HG02884 (cell line): ENCODE measurements around the gene RARRES2.
"Not testable (repeated sequence)": the region's sequence is repeated elsewhere in the genome, so short reads cannot be mapped to it uniquely, and the experiment has no call there.

Experiments
- ATAC-seq: cut with Tn5 transposase; IDR thresholded peaks from one replicate; pipeline ENCODE4 v1.9.1; 2021; ENCODE audit warnings: mild to moderate bottlenecking, moderate library complexity; ENCODE audit not compliant: unreplicated experiment

The RARRES2 gene

DNA sequence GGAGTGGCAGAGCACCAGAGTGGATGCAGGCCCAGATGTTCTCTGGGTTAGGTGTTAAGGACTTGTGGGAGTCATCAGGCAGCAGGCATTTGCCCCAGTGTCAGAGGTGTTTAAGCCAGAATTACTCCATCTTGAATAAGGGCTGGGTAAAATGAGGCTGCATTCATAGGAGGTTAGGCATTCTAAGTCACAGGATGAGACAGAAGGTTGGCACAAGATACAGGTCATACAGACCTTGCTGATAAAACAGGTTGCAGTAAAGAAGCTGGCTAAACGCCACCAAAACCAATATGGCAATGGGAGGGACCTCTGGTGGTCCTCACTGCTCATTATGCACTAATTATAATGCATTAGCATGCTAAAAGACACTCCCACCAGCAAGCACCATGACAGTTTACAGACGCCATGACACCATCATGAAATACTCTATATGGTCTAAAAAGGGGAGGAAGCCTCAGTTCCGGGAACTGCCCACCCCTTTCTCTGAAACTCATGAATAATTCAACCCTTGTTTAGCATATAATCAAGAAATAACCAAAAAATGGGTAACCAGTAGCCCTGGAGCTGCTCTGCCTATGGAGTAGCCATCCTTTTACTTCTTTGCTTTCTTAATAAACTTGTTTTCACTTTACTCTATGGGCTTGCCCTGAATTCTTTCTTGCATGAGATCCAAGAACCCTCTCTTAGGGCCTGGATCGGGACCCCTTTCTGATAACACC is 19.2 kb downstream of the RARRES2 start:
- ATAC-seq, result no peak

DNA sequence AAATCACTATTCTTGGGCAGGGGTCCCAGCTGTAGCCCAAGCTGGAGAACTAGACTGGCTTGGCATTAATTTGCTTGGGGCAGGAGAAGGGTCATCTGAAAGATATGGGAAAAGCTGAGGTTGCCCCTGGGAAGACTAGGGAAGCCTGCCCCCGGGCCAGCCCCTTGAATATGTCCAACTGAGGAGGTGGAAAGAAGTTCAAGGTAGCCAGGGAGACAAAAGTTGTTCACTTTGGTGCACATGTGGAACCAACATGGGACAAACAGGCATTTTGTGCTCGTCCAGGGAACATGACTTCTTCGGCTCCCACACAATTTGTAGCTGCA is 19.7 kb downstream of the RARRES2 start:
- no peak for ATAC-seq

DNA sequence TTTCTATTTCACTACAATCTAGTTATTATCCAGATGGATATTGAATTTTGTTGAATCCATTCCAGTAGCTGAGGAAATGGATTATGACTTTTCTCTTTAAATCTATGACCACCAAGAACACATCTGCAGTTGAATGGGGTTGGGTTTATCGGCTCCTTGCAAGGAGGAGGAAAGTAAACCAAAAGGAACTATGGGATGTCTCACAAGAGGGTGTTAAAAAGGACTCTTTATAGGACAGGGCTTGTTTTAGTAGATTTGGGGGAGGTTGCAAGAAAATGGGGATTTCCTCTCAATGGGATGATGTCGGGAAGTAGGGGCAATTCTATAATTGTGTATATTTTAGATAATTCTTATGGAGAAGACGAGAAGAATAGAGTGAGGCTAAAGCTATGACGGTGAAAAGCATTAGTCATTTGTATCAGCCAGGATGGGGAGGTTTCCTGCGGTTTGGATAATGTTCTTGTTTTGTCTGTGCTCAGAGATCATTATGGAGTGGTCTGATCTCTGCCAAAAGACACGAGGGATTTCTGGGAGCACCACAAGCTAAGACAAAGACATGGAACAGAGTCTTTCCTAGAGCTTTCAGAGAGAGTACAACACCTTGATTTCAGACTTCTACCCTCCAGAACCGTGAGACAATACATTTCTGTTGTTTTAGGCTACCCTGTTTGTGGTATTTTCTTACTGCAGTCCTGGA is 23.5 kb downstream of the RARRES2 start:
- ATAC-seq, result no peak

DNA sequence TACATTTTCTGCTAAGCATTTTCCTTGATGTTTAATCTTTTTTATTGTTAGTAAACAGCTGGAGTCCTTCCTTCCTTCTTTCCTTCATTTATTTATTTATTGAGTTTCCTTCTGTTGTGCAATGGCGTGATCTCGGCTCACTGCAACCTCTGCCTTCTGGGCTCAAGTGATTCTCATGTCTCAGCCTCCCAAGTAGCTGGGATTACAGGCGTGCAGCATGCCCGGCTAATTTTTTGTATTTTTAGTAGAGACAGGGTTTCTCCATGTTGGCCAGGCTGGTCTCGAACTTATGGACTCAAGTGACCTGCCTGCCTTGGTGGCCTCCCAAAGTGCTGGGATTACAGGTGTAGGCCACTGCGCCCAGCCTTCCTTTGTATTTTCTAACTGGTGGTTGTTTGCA is 24.4 kb downstream of the RARRES2 start:
- ATAC-seq, result not testable (repeated sequence)

DNA sequence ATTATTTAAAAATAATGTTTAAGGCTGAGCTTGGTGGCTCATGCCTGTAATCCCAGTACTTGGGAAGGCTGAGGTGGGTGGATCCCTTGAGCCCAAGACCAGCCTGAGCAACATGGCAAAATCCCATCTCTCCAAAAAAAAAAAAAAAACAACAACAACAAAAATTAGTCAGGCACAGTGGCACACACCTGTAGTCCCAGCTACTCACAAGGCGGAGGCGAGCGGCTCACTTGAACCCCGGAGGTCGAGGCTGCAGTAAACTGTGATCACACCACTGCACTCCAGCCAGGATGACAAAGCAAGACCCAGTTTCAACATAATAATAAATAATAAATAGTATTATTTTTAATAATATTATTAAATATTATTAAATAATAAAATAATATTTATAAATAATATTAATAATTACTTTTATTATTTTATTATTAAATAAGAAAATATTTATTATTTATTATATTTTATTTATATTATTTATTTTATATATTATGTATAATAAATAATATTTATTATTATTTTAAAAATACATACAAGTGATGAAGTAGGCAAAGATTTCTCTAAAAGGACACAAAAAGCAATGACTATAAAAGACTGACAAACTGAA is 26.7 kb downstream of the RARRES2 start:
- no peak for ATAC-seq

DNA sequence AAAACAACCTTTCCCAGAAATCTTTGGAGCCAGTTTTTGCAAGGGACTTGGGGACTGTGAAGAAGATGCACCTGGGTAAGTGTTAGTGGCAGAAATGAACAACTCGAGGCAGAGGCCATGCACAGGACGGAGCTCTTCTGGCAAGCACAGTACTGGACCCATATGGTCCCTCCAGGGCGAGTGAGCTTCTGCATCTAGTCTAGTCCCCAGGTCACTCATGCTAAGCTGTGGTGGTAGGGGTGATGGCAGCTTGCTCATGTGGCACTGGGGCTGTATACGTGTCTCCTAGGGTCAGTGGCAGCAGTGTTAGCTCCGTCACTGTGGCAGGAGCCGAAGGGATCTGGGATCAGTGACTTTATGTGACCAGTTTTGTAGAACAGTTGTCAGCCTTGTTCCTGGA is 27.6 kb downstream of the RARRES2 start:
- no peak for ATAC-seq

DNA sequence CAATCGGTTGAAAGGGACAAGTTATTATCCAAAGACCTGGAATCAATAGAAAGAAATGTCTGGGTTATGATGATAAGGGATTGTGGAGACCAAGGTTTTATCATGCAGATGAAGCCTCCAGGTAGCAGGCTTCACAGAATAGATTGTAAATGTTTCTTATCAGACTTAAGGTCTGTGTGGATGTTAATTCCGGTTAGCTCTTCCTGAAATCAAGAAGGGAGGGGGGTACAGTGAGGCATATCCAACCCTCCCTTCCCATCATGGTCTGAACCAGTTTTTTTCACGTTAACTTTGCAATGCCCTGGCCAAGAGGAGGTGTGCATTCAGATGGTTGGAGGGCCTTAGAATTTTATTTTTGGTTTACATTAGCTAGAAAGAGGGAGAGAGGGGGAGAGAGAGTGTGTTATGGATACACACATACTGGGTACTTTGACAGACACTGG is 28.0 kb downstream of the RARRES2 start:
- ATAC-seq, result no peak

DNA sequence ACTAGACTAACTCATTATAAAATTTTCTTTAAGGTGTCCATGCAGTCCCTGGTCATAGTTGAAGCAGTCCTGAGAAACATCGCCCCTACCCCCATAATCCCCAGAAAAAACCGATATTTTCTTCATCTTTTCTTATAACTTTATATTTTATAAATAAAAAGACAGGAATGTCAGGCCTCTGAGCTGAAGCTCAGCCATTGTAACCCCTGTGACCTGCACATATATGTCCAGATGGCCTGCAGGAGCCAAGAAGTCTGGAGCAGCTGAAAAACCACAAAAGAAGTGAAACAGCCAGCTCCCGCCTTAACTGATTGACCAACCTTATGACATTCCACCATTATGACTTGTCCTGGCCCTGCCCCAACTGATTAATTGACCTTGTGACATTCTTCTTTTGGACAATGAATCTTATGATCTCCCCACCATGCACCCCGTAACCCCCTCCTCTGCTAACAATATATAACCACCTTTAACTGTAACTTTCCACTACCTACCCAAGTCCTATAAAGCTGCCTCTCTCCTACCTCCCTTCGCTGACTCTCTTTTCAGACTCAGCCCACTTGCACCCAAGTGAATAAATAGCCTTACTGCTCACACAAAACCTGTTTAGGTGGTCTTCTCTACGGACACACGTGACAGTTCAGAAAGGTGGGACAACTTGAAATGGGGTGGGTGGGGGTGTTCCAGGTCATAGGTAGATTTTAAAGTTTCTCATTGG is 28.6 kb downstream of the RARRES2 start:
- not testable (repeated sequence) for ATAC-seq

DNA sequence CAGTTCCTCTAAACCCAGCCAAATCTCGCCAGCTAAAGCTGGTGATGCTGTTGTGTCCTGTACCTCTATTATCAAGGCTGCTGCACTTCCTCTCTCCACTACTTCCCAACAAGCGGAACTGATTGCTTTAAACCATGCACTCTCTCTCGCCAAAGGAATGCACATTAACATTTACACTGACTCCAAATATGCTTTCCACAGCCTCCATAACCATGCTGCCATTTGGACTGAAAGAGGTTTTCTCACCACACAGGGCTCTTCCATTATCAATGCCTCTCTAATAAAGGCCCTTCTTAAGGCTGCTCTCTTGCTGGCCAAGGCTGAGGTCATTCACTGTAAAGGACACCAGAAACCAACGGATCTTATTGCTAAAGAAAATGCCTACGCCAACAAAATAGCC is 29.7 kb downstream of the RARRES2 start:
- no peak for ATAC-seq

DNA sequence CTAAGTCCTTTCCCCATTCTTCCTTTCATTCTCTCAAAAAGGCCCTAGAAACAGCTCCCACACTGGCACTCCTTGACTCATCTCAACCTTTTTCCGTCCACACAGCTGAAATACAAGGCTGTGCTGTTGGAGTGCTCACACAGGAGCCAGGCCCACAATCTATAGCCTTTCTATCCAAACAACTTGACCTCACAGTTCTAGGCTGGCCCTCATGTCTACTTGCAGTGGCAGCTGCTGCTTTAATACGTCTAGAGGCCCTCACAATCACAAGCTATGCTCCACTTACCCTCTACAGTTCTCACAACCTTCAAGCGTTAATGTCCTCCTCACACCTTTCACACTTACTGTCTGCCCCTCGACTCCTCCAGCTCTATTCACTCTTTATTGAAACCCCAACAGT is 30.3 kb downstream of the RARRES2 start:
- no peak for ATAC-seq

DNA sequence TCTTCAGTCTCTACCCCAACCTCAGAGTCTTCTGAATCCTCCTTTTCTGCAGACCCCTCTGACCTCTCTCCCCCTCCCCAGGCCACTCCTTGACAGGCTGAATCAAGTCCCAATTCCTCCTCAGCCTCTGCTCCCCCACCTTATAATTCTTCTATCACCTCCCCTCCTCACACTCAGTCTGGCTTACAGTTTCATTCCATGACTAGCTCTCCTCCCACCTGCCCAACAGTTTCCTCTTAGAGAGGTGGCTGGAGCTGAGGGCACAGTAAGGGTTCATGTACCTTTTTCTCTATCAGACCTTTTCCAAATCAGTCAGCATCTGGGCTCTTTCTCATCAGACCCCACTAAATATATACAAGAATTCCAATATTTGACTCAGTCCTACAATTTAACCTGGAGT is 32.9 kb downstream of the RARRES2 start:
- ATAC-seq, result no peak

DNA sequence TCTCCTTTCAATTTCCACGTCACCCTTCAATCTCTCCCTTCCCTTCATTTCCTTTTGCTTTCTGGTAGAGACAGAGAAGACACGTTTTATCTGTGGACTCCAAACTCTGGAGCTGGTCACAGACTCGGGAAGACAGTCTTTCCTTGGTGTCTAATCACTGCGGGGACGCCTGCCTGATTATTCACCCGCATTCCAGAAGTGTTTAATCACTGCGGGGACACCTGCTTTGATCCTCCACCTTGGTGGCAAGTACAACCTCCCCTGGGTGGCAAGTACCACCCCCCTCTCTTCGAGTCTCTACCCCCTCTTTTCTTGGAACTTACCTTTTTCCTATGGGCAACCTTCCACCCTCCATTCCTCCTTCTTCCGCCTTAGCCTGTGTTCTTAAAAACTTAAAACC is 33.5 kb downstream of the RARRES2 start:
- no peak for ATAC-seq

DNA sequence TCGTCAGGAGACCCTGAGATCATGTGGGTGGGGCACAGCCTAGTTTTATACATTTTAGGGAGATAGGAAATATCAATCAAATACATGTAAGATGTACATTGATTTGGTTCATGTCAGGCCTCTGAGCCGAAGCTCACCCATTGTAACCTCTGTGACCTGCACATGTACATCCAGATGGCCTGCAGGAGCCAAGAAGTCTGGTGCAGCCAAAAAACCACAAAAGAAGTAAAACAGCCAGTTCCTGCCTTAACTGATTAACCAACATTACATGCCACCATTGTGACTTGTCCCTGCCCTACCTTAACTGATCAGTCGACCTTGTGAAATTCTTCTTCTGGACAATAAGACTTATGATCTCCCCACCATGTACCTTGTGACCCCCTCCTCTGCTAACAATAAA is 34.3 kb downstream of the RARRES2 start:
- no peak for ATAC-seq

DNA sequence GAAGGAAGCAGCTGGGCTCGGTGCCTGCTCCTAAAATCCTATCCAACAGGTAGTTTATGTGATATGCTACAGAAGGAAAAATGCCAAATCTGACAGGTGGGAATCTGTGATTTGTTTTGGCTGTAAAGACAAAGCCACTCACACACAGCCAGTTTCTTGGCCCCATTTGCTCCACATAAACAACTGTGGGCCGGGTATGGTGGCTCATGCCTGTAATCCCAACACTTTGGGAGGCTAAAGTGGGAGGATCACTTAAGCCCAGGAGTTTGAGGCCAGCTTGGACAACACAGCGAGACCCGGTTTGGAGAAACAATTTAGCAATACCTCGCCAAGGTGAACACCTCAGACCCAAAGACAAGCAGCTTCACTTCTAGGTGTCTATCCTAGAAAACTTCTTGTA is 35.1 kb downstream of the RARRES2 start:
- not testable (repeated sequence) for ATAC-seq

DNA sequence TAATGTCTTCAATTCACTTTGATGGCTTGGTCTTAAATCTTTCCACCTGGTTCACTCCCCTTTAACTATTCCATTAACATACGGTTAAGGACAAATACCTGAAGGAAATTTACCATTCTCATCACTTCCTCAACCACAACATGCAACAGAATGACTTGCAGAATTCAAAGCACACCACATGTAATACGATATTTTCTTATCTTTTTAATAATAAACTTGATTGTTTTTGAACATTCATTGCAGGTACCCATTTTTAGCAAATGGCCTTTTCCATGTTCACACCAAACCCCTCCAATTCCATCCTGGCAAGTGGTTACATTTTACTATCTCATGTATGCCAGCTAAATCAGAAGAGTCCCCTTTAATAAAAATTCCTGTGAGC is 35.5 kb downstream of the RARRES2 start:
- ATAC-seq, result not testable (repeated sequence)

DNA sequence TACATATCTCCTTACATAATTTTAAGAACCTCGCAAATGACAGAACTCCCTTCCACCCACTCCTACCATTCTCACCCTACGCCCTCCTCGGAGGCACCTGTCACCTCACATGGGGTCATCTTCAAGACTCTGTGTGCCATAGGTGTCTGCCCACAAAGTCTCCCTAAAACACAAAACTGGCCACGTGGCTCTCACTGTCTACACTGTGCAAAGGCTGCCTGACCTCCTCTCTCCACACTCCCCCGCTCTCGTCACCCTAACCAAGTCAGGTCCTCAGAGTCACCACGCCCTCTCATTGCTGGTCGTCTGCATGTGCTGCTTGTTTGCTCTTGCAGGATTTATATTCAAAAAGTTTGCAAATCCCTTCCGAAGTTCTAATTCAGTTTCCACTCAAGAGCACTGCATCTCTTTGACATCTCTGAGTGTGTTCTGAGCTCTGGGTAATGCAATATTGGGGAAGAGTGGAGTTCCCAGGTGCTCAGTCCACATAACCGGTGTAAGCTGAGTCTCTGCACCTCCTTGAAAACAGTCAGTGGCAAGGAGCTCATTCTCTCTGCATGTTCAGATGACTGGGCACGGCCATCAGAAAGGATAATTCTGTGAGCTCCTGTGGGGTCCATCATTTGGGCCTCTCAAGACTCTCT is 36.0 kb downstream of the RARRES2 start:
- not testable (repeated sequence) for ATAC-seq

DNA sequence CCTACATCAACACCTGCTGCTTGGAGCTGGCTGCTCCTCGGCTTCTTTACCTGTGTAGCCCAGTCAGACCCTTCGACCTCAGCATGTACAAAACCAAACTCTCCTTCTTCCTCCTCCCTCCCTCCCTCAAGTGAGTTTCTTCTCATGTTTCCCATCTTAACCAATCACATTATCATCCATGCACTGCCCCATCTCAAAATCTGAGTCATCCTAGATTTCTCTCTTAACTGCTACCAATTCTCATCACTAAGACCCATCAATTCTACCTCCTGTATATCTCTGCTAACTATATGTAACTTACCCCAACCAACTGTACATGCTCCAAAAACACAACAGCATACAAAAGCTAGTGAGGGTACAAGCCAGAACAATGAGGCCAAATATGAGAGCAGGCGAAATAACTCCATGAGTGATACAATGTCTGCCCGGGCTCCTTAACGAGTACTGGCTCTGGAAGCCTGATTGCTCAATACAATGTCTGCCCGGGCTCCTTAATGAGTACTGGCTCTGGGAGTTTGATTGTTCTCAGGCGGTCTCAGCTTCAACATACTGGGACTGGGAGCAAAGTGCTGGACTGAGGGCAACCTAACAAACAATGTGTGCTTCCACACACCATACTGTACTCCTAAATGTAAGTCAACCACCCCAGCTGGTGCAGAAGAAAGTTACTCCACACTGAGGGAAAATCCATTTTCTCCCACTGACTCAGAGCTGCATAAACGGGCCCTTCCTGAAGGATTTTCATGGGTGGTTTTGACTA is 36.8 kb downstream of the RARRES2 start:
- not testable (repeated sequence) for ATAC-seq

DNA sequence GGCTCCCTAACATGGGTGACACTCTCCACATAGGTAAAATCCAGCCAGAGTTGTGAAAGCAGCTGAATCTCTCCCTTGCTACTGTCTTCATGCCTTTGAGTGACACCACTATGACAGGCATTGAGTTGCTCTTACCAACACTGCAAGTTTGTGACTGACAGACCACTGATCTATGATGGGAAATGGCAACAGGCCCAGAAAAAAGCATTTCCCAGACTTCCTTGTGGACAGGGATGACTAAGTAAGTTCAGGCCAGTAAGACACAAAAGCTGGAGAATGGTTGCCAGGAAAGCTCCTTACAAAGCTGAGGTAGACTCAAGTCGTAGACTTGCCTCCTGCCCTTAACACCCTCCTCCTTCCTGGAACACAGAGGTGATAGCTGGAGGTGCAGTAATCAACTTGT is 38.5 kb downstream of the RARRES2 start:
- not testable (repeated sequence) for ATAC-seq

DNA sequence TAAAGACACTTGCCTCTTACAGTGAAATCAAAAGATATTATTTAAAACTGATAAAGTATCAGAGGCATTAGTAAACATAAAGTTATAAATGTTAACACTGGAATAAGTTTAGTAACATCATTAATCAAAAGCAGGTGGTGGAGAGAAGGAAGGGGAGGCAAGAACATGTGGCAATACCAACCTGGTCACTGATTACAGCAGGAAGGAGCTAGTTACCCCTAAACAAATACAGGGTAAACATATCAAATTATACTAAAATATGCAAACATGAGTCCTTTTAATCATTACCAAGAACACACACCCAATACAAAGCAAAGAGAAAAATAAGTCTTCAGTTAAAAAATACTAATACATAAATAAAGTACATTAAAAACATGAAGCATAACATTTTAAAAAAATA is 43.5 kb downstream of the RARRES2 start:
- not testable (repeated sequence) for ATAC-seq

DNA sequence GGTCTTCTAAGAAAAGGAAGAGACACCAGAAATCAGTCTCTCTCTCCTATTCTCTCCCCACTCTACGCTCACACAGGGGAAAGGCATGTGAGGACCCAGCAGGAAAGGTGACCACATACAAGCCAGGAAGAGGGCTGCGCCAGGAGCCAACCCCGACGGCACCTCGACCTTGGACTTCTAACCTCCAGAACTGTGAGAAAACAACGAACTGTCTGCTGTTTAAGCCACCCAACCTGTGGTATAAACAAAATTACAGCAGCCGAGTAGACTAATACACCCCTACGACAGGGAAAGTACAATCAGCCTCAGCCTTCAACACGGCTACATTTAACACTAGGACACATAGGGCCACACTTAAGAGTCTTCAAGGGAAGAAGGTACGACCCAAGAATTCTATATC is 44.6 kb downstream of the RARRES2 start:
- not testable (repeated sequence) for ATAC-seq
